GM15510 (cell line): ENCODE data around the gene SLC41A1.
A peak's percentile ranks its signal among the peaks of the same experiment; 100 is the strongest.

ENCODE experiments used
- POLR2A ChIP-seq: IDR thresholded peaks from 3 replicates; pipeline ENCODE4 v1.6.1; 2011; ENCODE audit warnings: borderline replicate concordance; ENCODE audit not compliant: insufficient read length; ENCODE audit errors: extremely low read depth

SLC41A1 gene

GRCh38 chr1:205754857-205755256, 58.1 kb downstream of the SLC41A1 start:
- TF ChIP-seq POLR2A: no peak

- no peak for TF ChIP-seq POLR2A
These were observed 61.9 kb downstream of the SLC41A1 start for GRCh38 chr1:205751036-205751651.

GRCh38 chr1:205750138-205751035, 62.6 kb downstream of the SLC41A1 start, which contains the start of gene NUCKS1:
NUCKS1 (minus strand) TSS chr1:205750182; CDS start chr1:205749973, 209 bp downstream.
- TF ChIP-seq POLR2A: peak; percentile 33

- TF ChIP-seq POLR2A: peak; percentile 60
These were observed 63.5 kb downstream of the SLC41A1 start for GRCh38 chr1:205749234-205750137.

- TF ChIP-seq POLR2A: no peak
These were observed 64.4 kb downstream of the SLC41A1 start for GRCh38 chr1:205748403-205749233.

- TF ChIP-seq POLR2A: no peak
These were observed 66.1 kb downstream of the SLC41A1 start for GRCh38 chr1:205746757-205747412.

- TF ChIP-seq POLR2A: no peak
These were observed 68.6 kb downstream of the SLC41A1 start for GRCh38 chr1:205744403-205744802.

GRCh38 chr1:205743977-205744376, 69.0 kb downstream of the SLC41A1 start:
- no peak for TF ChIP-seq POLR2A

- no peak for TF ChIP-seq POLR2A
These were observed 71.3 kb downstream of the SLC41A1 start for GRCh38 chr1:205741681-205742080.

- TF ChIP-seq POLR2A: no peak
These were observed 73.4 kb downstream of the SLC41A1 start for GRCh38 chr1:205739348-205740160.
